ENCODE measurements around the gene DNLZ.

DNA sequence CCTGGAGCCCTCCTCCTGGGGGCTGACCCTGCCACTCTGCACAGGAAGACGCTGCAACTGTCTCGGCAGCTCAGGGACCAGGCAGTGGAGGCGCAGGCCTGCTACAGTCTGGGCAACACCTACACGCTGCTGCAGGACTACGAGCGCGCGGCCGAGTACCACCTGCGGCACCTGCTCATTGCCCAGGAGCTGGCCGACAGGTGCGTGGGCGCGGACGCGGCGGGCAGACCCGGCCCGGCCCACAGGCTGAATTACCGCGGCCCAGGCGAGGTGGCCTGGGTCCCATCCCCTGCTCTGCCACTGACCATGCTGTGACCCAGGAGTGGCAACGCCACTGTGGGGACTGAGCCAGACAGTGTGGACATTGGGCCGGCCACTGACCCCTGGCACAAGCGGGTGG, 25.0 kb downstream of the DNLZ start:
- TF ChIP-seq, protein P1, sequence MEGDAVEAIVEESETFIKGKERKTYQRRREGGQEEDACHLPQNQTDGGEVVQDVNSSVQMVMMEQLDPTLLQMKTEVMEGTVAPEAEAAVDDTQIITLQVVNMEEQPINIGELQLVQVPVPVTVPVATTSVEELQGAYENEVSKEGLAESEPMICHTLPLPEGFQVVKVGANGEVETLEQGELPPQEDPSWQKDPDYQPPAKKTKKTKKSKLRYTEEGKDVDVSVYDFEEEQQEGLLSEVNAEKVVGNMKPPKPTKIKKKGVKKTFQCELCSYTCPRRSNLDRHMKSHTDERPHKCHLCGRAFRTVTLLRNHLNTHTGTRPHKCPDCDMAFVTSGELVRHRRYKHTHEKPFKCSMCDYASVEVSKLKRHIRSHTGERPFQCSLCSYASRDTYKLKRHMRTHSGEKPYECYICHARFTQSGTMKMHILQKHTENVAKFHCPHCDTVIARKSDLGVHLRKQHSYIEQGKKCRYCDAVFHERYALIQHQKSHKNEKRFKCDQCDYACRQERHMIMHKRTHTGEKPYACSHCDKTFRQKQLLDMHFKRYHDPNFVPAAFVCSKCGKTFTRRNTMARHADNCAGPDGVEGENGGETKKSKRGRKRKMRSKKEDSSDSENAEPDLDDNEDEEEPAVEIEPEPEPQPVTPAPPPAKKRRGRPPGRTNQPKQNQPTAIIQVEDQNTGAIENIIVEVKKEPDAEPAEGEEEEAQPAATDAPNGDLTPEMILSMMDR (IDR thresholded peaks at IDR 0.05), result no peak
- no peak for TF ChIP-seq POLR2A (IDR thresholded peaks at IDR 0.05)

Measured in heart left ventricle (tissue), 13 donors.